ENCODE measurements around the gene LIN52.

DNA sequence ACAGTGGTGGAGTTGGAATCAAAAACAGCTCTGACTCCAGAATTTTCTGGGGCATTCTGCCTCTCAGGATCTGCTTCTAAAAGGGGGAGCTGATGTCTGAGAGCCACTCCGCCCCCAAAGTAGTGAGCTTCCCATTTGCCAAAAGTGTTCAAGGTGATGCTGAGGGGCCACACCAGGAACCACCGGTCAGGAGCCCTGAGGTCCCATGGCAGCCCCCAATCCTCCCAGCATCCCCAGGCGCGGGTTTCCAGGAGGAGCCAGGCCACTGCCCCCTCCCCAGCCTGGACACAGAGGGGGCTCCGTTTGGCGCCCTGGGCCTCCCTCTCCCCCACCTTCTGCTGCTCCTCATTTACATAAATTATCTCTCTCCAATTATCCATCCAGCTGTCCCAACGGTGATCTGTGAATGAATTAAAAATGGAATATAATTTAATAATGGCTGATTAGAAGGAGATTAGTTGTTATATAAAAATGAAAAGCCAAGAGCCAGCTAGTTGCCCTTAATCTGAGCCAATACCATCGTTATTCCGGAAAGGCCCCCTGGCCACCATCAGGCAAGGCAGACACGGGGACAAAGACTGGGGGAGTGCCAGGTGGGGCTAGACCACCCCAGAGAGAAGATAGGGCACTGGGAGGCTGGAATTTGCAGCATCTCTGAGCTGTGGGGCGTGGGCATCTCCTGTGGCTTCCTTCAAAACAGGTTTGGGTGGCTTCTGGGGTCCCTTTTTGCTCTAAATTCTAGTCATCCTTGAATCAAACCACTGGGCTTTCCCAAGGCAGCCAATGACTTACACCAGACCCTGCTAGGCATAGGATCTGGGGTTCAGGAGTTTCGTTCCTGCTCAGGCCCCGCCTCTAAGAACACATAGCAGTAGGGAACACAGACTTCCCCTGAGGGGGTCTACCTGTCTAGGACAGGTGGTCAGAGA lies 134.8 kb downstream of the LIN52 start:
- TF ChIP-seq, protein P1, sequence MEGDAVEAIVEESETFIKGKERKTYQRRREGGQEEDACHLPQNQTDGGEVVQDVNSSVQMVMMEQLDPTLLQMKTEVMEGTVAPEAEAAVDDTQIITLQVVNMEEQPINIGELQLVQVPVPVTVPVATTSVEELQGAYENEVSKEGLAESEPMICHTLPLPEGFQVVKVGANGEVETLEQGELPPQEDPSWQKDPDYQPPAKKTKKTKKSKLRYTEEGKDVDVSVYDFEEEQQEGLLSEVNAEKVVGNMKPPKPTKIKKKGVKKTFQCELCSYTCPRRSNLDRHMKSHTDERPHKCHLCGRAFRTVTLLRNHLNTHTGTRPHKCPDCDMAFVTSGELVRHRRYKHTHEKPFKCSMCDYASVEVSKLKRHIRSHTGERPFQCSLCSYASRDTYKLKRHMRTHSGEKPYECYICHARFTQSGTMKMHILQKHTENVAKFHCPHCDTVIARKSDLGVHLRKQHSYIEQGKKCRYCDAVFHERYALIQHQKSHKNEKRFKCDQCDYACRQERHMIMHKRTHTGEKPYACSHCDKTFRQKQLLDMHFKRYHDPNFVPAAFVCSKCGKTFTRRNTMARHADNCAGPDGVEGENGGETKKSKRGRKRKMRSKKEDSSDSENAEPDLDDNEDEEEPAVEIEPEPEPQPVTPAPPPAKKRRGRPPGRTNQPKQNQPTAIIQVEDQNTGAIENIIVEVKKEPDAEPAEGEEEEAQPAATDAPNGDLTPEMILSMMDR (IDR thresholded peaks at IDR 0.05; ENCODE audit: borderline replicate concordance, extremely low read depth, low read length, poor library complexity, severe bottlenecking), result no peak
- TF ChIP-seq EZH2 (IDR thresholded peaks at IDR 0.05; ENCODE audit: borderline replicate concordance, low read depth, low read length, severe bottlenecking), result no peak

Measured in DND-41 (cell line).